ENCODE results near the gene HOXC11.

- no peak for TF ChIP-seq CTCF (IDR thresholded peaks at IDR 0.05)
- no peak for TF ChIP-seq POLR2A (IDR thresholded peaks at IDR 0.05)
- no peak for TF ChIP-seq EP300 (IDR thresholded peaks at IDR 0.05)
Measured at GRCh38 chr12:53940443-53941014, 32.4 kb upstream of the HOXC11 start.

Data from tibial nerve (tissue), 4 donors.